GM21381 (cell line): ENCODE measurements around the gene GHRHR.

Experiments used
- ATAC-seq: cut with Tn5 transposase; IDR thresholded peaks from one replicate; pipeline ENCODE4 v1.9.1; 2021; ENCODE audit warnings: mild to moderate bottlenecking, moderate library complexity; ENCODE audit not compliant: unreplicated experiment

The GHRHR gene

DNA sequence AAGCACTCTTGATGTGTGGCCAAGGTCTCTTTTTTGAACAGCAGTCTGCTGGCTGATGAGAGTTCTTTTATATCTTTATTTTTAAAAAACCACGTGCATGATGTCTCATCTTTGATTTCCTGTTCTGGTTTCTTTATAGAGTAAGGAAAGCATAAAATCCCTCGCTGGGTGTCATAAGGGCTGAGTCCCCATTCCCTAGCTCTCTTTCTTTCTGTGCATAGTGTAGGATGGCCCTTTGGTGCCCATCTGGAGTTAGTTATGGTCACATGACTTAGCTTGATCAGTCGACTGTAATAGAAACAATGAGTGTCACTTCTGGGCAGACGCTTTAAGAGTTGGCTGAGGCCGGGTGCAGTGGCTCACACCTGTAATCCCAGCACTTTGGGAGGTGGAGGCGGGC lies 38.5 kb downstream of the GHRHR start:
- no peak for ATAC-seq

DNA sequence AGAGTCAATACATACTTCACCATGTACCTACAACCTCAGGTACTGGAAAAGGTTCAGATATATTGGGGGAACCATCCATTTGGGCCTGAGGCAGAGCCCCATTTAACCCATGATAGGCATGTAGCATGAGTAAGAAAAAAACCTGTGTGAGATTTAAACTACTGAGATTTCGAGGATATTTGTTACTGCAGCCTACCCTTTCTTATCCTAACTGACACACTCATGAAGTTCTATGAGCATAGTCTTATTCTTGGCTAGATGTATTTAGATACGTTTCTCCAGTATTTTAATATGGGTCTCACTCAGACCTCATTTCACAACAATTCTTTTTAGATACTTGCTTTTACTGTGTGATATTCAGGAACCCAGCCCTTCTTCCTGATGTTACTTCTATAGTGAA lies 39.3 kb downstream of the GHRHR start:
- no peak for ATAC-seq

DNA sequence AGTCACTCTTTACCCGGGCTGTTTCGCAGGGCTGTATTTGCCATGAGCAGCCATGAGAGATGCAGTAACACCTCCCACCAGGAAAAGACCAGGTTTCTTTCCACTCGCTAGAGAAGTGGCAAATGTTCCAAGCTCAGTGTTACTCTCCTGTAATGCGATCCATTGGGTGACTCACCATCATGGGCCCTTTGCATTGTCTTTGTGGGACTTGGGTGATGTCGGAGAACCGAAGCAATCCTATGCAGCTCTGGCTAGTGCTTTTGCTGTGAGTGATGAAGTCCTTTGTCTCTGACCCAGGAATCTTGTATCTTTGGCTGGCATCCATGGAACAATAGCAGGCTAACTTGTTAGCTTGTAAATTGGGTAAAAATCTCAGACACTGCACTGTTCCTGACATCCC lies 40.0 kb downstream of the GHRHR start:
- no peak for ATAC-seq

DNA sequence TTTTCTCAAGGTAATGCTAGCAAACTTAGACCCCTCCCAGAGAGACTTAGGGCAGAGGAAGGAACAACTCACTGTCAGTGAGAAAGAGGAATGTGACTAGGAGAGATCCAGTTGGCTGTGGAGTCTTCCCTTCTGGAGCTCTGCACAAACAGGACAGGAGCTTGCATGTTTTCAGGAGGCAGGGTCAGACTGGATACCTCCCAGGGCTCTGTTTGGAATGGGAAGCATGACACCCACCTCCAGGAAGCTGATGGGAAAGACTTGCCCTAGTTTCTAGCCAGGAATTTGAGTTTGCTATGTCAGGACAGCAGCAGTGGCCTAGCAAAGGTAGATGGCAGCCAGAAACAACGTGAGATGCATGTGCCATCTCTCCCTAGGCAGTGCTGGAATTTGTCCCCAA lies 40.6 kb downstream of the GHRHR start:
- ATAC-seq, result no peak

DNA sequence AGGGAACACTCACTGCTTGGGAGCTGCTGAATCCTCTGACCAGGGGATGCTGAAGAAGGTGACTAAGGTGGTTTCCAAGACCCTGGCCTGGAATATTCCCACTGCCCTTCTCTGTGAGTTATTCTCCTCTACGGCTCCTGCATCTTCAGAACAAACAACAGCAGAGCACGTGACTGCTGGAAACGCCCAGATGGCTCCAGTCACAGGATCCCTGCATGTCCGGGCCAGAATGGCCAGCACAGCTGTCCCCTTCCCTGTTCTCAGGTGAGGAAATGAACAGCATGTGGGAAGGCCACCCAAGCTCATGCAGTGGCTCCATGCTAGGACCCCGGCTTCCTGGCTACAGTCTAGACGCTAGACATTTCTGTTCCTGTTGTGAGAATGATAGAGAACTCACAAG lies 43.1 kb downstream of the GHRHR start:
- ATAC-seq, result no peak

DNA sequence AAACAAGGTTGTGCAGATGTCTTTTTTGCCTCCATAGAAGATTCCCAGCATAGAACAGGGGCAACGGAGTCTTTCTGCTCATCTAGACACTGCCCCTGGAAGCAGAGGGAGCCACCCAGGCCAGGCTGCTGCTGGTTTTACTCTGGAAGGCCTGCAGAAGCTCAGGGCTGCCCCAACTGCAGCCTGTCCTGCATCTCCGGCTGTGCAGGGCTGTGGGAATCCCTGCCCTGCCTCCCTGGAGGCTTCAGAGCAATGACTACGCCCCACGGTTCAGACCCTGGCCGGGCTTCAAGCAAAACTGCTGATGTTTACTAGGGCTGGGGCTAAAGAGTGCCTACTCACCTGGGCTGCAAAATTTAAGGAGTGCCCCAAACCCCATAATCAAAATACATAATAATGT lies 43.9 kb downstream of the GHRHR start:
- no peak for ATAC-seq

DNA sequence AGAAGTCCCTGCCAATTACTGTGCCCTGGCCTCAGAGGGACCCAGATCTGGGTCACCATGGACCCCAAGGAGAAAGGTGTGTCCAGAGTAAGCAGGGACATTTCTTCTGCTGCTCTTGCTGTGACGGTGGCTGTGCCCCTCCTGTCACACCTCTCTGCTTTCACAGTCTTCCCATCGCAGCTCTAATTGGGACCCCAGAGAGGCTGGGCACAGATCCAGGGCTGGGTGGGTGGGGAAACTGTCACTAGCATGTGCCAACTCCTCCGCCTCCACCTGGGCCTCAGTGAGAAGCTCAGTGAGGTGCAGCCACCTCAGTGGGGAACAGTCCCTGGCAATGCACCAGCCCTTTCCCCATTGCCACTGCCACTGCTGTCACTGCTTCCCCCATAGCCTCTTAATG lies 51.1 kb downstream of the GHRHR start:
- no peak for ATAC-seq

DNA sequence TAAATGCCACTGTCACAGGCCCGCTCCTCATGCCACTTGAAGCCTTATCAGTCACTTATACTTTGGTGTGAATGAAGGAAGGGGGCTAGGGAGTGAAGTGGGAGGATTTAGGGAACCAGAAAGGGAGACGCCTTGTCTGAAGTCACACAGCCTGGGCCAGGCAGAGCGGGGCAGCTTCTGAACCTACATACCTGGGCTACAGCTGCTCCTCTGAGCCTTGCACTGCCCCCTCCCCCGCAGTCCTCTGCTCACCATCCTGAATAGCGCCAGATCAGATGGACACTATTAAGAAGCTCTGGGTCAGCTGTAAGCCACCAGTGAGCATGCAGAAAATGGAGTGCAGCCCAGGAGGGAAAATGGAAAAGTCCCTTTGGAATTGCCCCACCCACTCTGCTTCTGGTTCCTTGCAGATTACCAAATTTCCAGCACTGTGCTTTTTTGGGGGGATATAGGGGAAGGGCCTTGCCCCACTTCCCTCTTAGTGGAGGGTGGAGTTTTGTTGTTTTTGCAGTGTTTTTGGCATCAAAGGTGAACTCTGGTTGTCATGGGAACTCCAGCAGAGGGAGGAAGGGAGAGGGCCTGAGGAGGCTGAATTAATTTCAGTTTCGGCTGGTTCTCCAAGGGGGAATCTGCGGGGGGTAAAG lies 53.4 kb downstream of the GHRHR start:
- no peak for ATAC-seq

DNA sequence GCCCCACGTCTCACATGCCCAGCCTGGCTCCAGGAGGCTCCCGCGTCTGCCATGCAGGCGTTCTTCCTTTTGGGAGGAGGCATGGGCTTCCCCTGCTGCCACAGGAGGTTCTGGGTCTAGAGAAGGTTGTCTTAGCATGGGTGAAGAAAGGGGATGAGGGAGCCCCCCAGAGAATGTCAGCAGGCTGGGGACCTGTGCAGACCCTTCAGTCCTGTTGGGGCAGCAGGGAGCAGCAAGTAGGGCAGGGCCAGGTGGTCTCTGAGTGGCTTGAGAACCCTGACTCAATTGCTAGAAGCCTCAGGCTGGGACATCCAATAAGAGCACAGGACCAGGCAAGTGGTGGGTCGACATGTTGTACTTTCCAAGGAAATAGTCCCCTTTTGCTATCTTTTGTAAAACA lies 54.0 kb downstream of the GHRHR start:
- ATAC-seq, result no peak

DNA sequence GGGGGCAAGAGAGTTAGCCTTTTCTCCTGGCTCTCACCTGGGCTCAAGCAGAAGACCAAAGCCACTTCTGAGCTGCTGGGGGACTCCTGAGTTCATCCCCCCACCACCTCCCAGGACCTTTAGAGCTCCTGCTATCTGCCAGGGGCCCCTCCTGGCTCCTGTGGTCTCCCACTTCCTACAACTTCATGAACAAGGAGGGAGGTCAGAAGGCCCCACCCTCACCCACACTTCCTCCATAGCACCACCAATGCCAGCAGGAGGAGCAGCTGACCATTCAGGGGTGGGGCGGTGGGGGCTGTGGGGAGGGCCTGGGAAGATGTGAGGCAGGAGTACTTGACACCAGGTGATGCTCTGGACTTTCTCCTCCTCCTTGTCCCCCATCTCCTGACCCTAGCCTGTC lies 55.8 kb downstream of the GHRHR start:
- no peak for ATAC-seq

DNA sequence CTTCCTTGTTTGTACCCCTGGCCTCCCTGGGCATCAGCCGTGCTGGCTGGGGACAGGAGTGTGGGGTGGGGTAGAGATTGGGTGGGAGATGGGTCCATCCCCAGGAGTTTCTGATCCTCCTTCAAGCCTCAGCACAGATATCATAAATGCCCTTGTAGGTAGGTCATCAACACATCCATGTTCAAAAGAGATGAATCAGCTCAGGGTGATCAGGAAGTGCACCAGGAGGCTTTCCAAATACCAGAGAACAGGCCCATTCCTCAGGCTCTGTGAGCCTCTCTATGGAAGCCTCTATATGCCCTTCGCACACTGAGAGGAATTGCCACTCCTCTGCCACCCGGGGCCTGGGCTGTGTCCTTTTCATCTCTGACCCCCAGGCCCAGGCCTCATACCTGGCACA lies 56.4 kb downstream of the GHRHR start:
- ATAC-seq, result no peak

DNA sequence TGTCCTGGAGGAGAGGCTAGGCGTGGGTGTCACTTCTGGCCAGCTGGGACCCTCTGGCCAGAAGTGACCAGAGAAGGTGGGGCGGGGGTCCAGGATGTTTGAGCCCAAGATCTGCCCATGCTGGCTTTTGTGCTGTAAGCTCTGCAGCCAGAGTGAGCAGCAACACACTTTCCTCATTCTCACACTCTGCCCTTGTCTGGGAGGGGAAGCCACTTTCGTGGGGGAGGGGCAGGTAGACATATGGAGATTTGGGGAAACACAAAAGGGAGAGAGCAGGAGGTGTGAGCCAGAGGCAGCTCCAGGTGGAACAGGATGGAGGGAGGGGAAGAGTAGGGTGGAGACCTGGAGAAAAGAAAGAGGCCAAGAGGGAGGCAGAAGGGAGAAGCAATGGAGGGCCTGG lies 56.9 kb downstream of the GHRHR start:
- ATAC-seq, result no peak

DNA sequence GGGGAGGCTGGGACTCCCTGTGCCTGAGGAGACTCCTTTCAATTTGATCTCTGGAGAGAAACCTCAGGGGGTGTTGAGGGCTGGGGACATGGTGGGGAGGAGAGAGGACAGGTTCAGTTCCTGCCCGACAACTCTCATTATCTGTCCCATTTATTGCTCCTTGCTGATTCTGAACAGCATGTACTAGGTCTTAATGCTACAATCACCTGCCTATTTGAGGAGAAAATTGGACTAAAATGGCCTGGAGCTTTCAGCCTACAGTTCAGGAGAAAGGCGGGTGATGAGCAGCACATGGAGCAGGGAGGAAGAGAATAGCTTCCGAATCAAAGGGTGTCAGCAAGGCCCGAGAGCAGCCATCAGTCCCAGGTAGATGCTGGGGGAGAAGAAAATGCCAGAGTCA lies 58.4 kb downstream of the GHRHR start:
- no peak for ATAC-seq

DNA sequence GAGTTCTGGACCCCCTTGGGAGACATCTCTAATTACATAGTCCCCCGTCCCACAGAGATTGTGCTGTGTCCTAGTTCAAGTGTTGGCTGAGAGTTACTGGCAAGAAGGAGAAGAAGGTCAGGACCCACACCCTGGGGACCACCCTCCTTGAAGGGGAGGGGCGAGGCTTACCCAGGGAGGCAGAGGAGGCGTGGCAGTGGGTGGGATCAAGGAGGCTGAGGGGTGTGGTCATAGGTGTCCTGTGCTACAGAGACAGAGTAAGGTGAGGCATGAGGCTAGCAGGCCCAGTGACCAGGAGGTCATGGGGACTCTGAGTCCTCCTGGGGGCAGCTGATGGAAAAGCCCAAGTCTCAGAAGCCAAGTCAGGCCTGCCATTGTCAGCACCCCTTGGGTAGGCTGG lies 59.0 kb downstream of the GHRHR start:
- no peak for ATAC-seq

DNA sequence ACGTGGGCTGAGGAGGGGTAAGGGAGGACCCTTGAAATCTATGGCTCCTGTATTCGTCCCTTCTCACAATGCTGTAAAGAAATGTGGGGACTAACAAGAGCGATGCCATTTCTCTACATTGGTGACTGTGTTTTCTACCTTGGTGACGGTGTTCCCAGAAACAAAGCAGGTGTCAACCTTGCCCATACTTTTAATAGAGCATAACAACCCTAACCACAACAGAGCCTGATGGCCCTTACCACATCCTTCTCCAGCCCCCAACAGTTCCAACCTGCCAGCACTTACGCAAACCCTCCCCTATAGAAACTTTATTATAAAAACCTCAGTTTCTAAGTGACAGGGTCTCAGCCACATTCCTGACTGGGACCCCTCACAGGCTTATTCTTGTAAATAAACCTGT lies 60.1 kb downstream of the GHRHR start:
- peak; percentile 46 for ATAC-seq

DNA sequence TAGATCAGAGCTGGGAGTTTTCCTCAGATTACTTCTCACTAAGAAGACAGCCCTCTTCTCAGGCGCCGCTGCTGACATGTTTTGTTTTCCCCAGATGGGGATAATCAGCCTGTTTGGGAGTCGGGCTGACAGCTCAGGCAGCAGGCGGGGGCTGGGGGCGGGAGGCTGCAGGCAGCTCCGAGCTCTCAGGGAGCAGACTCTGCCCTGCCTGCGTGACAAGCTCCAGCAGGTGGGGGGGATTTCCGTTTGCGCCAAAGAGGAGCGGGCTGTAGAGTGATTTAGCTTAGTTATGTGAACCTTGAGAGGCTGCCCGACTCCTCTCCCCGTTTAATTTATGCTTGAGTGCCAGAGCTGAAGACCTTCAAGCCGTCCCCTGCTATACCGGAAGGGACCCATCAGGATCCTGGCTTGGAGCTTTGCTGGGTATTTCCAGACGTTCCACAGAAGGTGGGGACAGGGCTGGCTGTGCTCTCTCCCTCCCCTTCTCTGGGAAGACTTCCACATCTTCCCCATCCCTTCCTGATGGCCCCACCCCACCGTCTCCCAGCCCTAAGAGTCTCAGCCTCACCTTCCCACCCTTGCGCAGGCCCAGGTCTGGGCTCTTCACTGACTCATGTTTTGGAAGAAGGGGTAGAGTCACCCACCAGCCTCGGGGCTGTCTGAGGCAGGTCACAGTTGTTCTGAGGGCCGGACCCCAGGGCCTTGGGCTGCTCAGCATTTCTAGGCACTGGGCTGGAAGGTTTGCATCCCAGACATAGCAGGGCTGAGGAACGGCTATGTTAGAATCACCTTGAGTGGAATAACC lies 63.6 kb downstream of the GHRHR start:
- no peak for ATAC-seq

DNA sequence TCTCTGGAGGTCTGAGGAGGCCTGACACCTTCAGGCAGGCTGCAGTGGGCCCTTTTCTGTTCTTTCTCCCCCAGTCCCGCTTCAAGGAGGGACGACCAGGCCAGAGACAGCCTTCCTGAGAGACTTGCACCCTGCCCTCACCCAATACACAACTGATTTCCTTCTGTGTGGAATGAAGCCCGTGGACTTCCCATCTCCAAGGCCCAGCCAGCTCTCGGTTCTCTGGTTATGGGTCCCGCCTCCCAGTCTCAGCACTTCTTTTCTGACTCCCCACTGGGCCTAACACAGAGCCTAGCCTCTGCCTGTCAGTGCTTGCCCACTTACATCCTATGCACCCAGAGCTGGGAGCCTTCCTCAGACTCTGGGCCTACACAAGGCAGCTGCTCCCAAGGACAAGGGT lies 64.3 kb downstream of the GHRHR start:
- ATAC-seq, result no peak

DNA sequence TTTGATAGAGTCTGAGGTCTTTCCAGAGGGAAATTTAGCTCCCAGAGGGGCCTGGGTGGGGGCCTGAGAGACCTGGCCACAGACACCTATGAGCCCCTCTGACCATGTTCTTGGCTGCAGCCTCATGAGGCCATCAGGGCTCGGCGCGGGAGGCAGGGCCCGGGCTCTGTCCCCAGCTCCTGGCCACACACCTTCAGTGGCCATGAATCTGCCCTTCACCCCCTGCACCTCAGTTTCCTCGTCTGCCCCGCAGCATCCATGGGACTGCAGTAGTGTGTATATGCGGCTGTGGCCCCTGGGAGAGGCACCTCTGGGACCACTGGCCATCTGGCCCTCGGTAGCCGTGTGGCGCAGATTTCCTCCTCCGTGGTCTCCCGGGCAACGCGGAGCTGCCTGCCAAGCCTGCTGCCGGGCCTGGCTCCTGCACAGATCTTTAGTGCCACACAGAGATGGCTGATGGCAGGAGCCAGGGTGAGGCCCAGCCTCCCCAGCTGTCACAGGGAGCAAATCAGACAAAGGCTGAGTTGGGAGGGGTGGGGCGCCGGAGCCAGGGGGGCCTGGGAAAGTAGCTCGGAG lies 64.8 kb downstream of the GHRHR start:
- ATAC-seq, result no peak
